ENCODE data around the gene HIF1A. TPM values are rescaled to one million over a fixed set of nuclear protein-coding genes. Genes with fewer than 3 reads are reported as not detected.

The HIF1A gene
- total RNA-seq, 1 donor = 816 TPM

DNA sequence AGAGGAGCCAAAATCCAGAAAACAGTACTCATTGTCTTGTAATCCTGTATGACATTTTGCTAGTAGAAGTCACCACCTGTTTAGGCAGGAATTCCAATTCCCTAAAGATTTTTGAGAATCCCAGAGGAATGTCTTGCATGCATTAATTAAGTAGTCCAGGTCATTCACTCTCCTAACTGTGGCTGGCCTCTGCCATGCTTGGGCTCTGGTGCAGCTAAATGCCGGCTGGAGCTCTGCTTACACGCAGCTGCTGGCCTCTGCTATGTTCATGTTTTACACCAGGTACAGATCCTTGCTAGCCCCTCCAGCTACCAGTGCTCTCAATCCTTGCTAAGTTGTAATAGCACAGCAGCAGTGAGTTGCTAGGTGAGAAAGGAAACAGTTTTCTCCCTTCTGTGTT is 16.3 kb upstream of the HIF1A start:
- no peaks in the 10 kb centered on the region for H3K27me3 ChIP-seq (ENCODE audit: insufficient read depth, low read length)
- TF ChIP-seq, protein P1, sequence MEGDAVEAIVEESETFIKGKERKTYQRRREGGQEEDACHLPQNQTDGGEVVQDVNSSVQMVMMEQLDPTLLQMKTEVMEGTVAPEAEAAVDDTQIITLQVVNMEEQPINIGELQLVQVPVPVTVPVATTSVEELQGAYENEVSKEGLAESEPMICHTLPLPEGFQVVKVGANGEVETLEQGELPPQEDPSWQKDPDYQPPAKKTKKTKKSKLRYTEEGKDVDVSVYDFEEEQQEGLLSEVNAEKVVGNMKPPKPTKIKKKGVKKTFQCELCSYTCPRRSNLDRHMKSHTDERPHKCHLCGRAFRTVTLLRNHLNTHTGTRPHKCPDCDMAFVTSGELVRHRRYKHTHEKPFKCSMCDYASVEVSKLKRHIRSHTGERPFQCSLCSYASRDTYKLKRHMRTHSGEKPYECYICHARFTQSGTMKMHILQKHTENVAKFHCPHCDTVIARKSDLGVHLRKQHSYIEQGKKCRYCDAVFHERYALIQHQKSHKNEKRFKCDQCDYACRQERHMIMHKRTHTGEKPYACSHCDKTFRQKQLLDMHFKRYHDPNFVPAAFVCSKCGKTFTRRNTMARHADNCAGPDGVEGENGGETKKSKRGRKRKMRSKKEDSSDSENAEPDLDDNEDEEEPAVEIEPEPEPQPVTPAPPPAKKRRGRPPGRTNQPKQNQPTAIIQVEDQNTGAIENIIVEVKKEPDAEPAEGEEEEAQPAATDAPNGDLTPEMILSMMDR (IDR thresholded peaks at IDR 0.05; ENCODE audit: extremely low read depth, low read depth, low read length) = no peak
- H3K27ac ChIP-seq (ENCODE audit: low read depth, low read length) = no peak overlapping the region
- H3K4me1 ChIP-seq (ENCODE audit: insufficient read depth, low read length) = peaks cover 3% of the 10 kb centered on the region
- no peak for DNase-seq (ENCODE audit: insufficient read length, low spot score, missing footprints)
- no peak overlapping the region for H3K4me2 ChIP-seq (ENCODE audit: insufficient read depth, low read length)
- H3K9me3 ChIP-seq (ENCODE audit: low read depth, low read length) = no peaks in the 10 kb centered on the region
- no peaks in the 10 kb centered on the region for H3K79me2 ChIP-seq (ENCODE audit: insufficient read depth, low read length)
- peak overlapping the region; percentile 31 for H2AFZ ChIP-seq (ENCODE audit: low read length)
- no peaks in the 10 kb centered on the region for H3K36me3 ChIP-seq (ENCODE audit: insufficient read depth, low read length)
- H3K4me3 ChIP-seq (ENCODE audit: insufficient read depth, low read length) = no peak overlapping the region
- no peaks in the 10 kb centered on the region for H4K20me1 ChIP-seq (ENCODE audit: insufficient read depth, low read length)

- Histone ChIP-seq H3K27me3 (ENCODE audit: insufficient read depth, low read length) (no peaks in the 10 kb centered on the region), H3K36me3 (ENCODE audit: insufficient read depth, low read length) (no peaks in the 10 kb centered on the region), H3K4me2 (ENCODE audit: insufficient read depth, low read length) (no peak overlapping the region), H2AFZ (ENCODE audit: low read length) (peak overlapping the region; percentile 0), H3K4me3 (ENCODE audit: insufficient read depth, low read length) (no peak overlapping the region), H3K4me1 (ENCODE audit: insufficient read depth, low read length) (peaks cover 3% of the 10 kb centered on the region), H3K79me2 (ENCODE audit: insufficient read depth, low read length) (no peaks in the 10 kb centered on the region), H4K20me1 (ENCODE audit: insufficient read depth, low read length) (no peaks in the 10 kb centered on the region), H3K9me3 (ENCODE audit: low read depth, low read length) (no peaks in the 10 kb centered on the region), H3K27ac (ENCODE audit: low read depth, low read length) (no peak overlapping the region)
- no peak for DNase-seq (ENCODE audit: insufficient read length, low spot score, missing footprints)
- TF ChIP-seq, protein P1 (IDR thresholded peaks at IDR 0.05; ENCODE audit: extremely low read depth, low read depth, low read length) = no peak
These were observed 13.9 kb upstream of the HIF1A start for GRCh38 chr14:61681413-61681812.

DNA sequence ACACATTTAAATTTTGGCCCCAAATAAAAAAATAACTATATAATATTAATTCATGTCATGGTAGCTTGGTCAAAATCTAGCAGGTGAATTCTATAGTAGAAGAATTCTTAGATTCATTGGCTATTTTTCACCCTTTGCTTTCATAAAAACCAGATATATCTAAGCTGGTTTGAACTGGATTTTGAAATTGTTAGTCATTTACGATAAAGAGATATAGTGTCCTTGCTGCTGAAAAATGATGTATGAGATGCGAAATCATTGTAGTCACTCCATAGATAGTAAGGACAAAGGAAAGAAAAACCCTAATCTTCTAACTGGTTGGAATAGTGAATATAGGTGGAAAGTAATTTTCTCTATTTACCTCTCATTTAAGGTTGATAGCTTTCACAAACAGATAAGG is 12.2 kb upstream of the HIF1A start:
- TF ChIP-seq, protein P1 (IDR thresholded peaks at IDR 0.05; ENCODE audit: extremely low read depth, low read depth, low read length) = no peak
- Histone ChIP-seq H3K4me2 (ENCODE audit: insufficient read depth, low read length) (no peak overlapping the region), H3K4me1 (ENCODE audit: insufficient read depth, low read length) (peaks cover 3% of the 10 kb centered on the region), H3K4me3 (ENCODE audit: insufficient read depth, low read length) (no peak overlapping the region), H4K20me1 (ENCODE audit: insufficient read depth, low read length) (no peaks in the 10 kb centered on the region), H3K27me3 (ENCODE audit: insufficient read depth, low read length) (no peaks in the 10 kb centered on the region), H2AFZ (ENCODE audit: low read length) (no peak overlapping the region), H3K36me3 (ENCODE audit: insufficient read depth, low read length) (no peaks in the 10 kb centered on the region), H3K27ac (ENCODE audit: low read depth, low read length) (no peak overlapping the region), H3K79me2 (ENCODE audit: insufficient read depth, low read length) (no peaks in the 10 kb centered on the region), H3K9me3 (ENCODE audit: low read depth, low read length) (no peaks in the 10 kb centered on the region)
- DNase-seq (ENCODE audit: insufficient read length, low spot score, missing footprints) = no peak

DNA sequence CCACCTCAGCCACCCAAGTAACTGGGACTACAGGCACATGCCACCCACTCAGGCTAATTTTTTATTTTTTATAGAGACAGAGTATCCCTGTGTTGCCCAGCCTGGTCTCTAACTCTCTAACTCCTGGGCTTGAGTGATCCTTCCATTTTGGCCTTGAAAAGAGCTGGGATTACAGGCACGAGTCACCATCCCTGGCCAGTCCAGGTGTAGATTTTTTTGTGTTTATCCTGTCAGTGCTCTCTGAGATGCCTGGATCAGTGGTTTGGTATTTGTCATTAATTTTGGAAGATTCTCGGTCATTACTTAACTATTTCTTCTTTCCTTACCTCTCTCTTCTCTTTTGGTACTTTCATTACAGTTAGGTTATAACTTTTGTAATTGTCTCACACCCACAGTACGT is 5.3 kb upstream of the HIF1A start:
- Histone ChIP-seq H3K4me2 (ENCODE audit: insufficient read depth, low read length) (no peak overlapping the region), H3K36me3 (ENCODE audit: insufficient read depth, low read length) (no peaks in the 10 kb centered on the region), H3K9me3 (ENCODE audit: low read depth, low read length) (no peaks in the 10 kb centered on the region), H3K27ac (ENCODE audit: low read depth, low read length) (no peak overlapping the region), H4K20me1 (ENCODE audit: insufficient read depth, low read length) (no peaks in the 10 kb centered on the region), H3K4me1 (ENCODE audit: insufficient read depth, low read length) (peaks cover 21% of the 10 kb centered on the region), H3K79me2 (ENCODE audit: insufficient read depth, low read length) (peaks cover 2% of the 10 kb centered on the region), H3K4me3 (ENCODE audit: insufficient read depth, low read length) (no peak overlapping the region), H3K27me3 (ENCODE audit: insufficient read depth, low read length) (no peaks in the 10 kb centered on the region), H2AFZ (ENCODE audit: low read length) (no peak overlapping the region)
- TF ChIP-seq, protein P1 (IDR thresholded peaks at IDR 0.05; ENCODE audit: extremely low read depth, low read depth, low read length) = no peak
- no peak for DNase-seq (ENCODE audit: insufficient read length, low spot score, missing footprints)
